Trophoblast cell (in vitro differentiated cells and primary cell): ENCODE data around the gene KRT34.

Experiments
- DNase-seq, 2 donors: peaks; one replicate each; pipeline ENCODE4 v3.0.0-alpha.2; 2016
- H2AFZ ChIP-seq: 2 replicates; pipeline ENCODE4 v1.6.1; 2013; ENCODE audit warnings: low read length, moderate library complexity, mild to moderate bottlenecking; ENCODE audit not compliant: insufficient read depth, poor library complexity
- H2AK5ac ChIP-seq: 2 replicates; pipeline ENCODE4 v1.6.1; 2013; ENCODE audit warnings: mild to moderate bottlenecking, low read length
- H2BK120ac ChIP-seq: 2 replicates; pipeline ENCODE4 v1.6.1; 2013; ENCODE audit warnings: low read length, mild to moderate bottlenecking, moderate library complexity; ENCODE audit not compliant: insufficient read depth, poor library complexity
- H2BK12ac ChIP-seq: 2 replicates; pipeline ENCODE4 v1.6.1; 2013; ENCODE audit warnings: mild to moderate bottlenecking, low read length, moderate library complexity
- H2BK5ac ChIP-seq: 2 replicates; pipeline ENCODE4 v1.6.1; 2013; ENCODE audit warnings: low read length, low read depth, moderate library complexity, mild to moderate bottlenecking; ENCODE audit not compliant: poor library complexity
- H3K14ac ChIP-seq: 2 replicates; pipeline ENCODE4 v1.6.1; 2013; ENCODE audit warnings: mild to moderate bottlenecking, low read length
- H3K18ac ChIP-seq: 2 replicates; pipeline ENCODE4 v1.6.1; 2013; ENCODE audit warnings: mild to moderate bottlenecking, low read length
- H3K23ac ChIP-seq: 2 replicates; pipeline ENCODE4 v1.6.1; 2013; ENCODE audit warnings: low read length
- H3K27ac ChIP-seq: 2 replicates; pipeline ENCODE4 v1.5.1; 2013; ENCODE audit warnings: low read depth, mild to moderate bottlenecking, inconsistent platforms, low read length, moderate library complexity
- H3K27me3 ChIP-seq: 2 replicates; pipeline ENCODE4 v1.6.1; 2013; ENCODE audit warnings: inconsistent platforms, mild to moderate bottlenecking, low read length, moderate library complexity; ENCODE audit not compliant: insufficient read depth
- H3K36me3 ChIP-seq, 2 experiments: 1 replicate in 1 of 2; 2 replicates in 1 of 2; pipeline ENCODE4 v1.6.1; 2013; ENCODE audit warnings: low read length in 2 of 2, mild to moderate bottlenecking in 2 of 2, moderate library complexity in 1 of 2; ENCODE audit not compliant: insufficient read depth in 2 of 2, control insufficient read depth in 1 of 2
- H3K4ac ChIP-seq: 2 replicates; pipeline ENCODE4 v1.6.1; 2013; ENCODE audit warnings: low read depth, mild to moderate bottlenecking, low read length, moderate library complexity
- H3K4me1 ChIP-seq, 2 experiments: 1 replicate in 1 of 2; 2 replicates in 1 of 2; pipeline ENCODE4 v1.6.1; 2013; ENCODE audit warnings: low read length in 2 of 2, mild to moderate bottlenecking in 2 of 2, moderate library complexity in 1 of 2; ENCODE audit not compliant: insufficient read depth in 2 of 2, control insufficient read depth in 1 of 2
- H3K4me2 ChIP-seq: 2 replicates; pipeline ENCODE4 v1.6.1; 2013; ENCODE audit warnings: inconsistent platforms, mild to moderate bottlenecking, low read length, moderate library complexity
- H3K4me3 ChIP-seq: 2 replicates; pipeline ENCODE4 v1.5.1; 2013; ENCODE audit warnings: mild to moderate bottlenecking, low read depth, low read length, inconsistent platforms
- H3K79me1 ChIP-seq: one replicate; pipeline ENCODE4 v1.6.1; 2013; ENCODE audit warnings: low read length
- H3K79me2 ChIP-seq: 2 replicates; pipeline ENCODE4 v1.6.1; 2013; ENCODE audit warnings: low read length, mild to moderate bottlenecking; ENCODE audit not compliant: control insufficient read depth, insufficient read depth, poor library complexity
- H3K9ac ChIP-seq: 2 replicates; pipeline ENCODE4 v1.6.1; 2013; ENCODE audit warnings: mild to moderate bottlenecking, low read length
- H3K9me3 ChIP-seq: 2 replicates; pipeline ENCODE4 v1.6.1; 2013; ENCODE audit warnings: low read depth, mild to moderate bottlenecking, control low read depth, inconsistent platforms, low read length; ENCODE audit not compliant: insufficient read depth
- H4K12ac ChIP-seq: 2 replicates; pipeline ENCODE4 v1.6.1; 2013; ENCODE audit warnings: low read depth, mild to moderate bottlenecking, low read length, moderate library complexity
- H4K8ac ChIP-seq: 2 replicates; pipeline ENCODE4 v1.6.1; 2013; ENCODE audit warnings: low read depth, mild to moderate bottlenecking, low read length, moderate library complexity
- H4K91ac ChIP-seq: one replicate; pipeline ENCODE4 v1.6.1; 2013; ENCODE audit warnings: low read depth, mild to moderate bottlenecking, low read length, moderate library complexity
- WGBS: extraction: QIAGEN DNeasy Blood & Tissue Kit; methylation state at CpG from one replicate; pipeline ENCODE4 v1.1.7; 2013; ENCODE audit warnings: missing lambda C conversion rate; ENCODE audit not compliant: insufficient read length, insufficient coverage; ENCODE audit errors: extremely low coverage; 5-methylcytosine and 5-hydroxymethylcytosine counted together

Gene KRT34

DNA sequence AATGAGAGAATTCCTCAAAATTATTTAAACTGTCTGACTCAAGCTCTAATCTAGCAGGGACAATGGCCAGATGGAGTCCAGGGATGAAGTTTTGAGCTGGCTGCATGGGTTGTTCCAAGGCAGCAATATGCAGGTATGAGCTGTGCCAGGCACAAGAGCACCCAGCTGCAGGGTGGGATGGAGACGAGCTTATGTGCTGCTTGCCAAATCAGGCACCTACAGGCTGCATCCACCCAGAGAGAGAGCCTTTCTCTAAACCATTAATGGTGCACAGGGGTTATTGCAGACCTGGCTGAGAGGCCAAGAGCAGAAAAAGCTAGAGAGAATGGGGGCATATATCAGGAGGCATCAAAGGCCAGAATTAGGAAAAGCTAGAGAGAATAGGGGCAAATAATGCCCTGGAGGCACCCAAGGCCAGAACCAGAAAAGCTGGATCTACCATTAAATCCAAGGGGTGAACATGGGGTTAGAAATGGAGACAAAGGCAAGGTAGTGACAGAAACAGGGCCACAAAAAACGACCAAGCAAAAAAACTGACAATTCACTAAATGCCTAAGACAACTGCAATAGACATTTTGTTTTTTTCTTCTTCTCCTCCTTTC is 42.4 kb downstream of the KRT34 start:
- H2BK120ac ChIP-seq, result no peak overlapping the region
- H3K23ac ChIP-seq, result no peak overlapping the region
- no peak overlapping the region for H4K12ac ChIP-seq
- H4K91ac ChIP-seq, result no peak overlapping the region
- no peak overlapping the region for H3K27ac ChIP-seq
- no peak overlapping the region for H3K4ac ChIP-seq
- H2AFZ ChIP-seq, result no peak overlapping the region
- H3K4me1 ChIP-seq, result peaks cover 3 to 5% of the 10 kb centered on the region in 2 experiments
- no peak overlapping the region for H3K14ac ChIP-seq
- peaks cover 3% of the 10 kb centered on the region for H3K9me3 ChIP-seq
- no peak overlapping the region for H3K4me2 ChIP-seq
- no peak overlapping the region for H2AK5ac ChIP-seq
- H3K4me3 ChIP-seq, result no peak overlapping the region
- H2BK5ac ChIP-seq, result no peak overlapping the region
- WGBS, result no CpG with 5 or more reads among the region's 2 CpGs
- no peaks in the 10 kb centered on the region for H3K27me3 ChIP-seq
- H3K18ac ChIP-seq, result no peak overlapping the region
- peaks cover 1% of the 10 kb centered on the region for H3K79me1 ChIP-seq
- DNase-seq, result peak; percentile 64 to 80
- H4K8ac ChIP-seq, result no peak overlapping the region
- no peaks in the 10 kb centered on the region for H3K36me3 ChIP-seq
- no peak overlapping the region for H2BK12ac ChIP-seq
- no peak overlapping the region for H3K9ac ChIP-seq
- H3K79me2 ChIP-seq, result peaks cover 2% of the 10 kb centered on the region

DNA sequence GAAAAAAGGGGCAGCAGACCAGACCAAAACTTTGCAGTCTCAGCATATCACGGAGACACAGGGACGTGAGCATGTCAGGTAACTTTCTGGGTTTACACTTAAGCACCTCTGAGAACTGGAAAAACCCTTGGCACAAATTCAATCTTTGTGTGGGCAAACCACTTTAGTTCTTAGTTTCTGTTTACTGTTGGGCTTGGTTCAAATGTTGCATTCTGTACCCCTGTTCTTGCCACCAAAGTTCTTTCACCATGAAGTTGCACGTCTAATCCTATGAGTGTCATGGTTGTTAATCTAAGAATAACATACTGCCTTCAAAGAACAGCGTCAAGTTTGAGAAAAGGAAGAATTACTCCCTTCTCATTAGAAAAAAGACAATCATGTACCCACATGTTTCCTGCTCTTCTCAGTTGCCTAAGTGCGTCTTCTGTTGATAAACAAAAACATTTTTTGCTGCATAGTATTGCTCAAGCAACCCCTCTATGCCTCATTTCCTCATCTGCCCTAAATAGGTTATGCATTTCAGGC is 43.1 kb downstream of the KRT34 start:
- Histone ChIP-seq H3K23ac (no peak overlapping the region), H3K4me2 (no peak overlapping the region), H2BK12ac (no peak overlapping the region), H4K91ac (no peak overlapping the region), H3K79me1 (peaks cover 1% of the 10 kb centered on the region), H3K27ac (no peak overlapping the region), H2BK5ac (no peak overlapping the region), H4K12ac (no peak overlapping the region), H3K9me3 (peaks cover 3% of the 10 kb centered on the region), H2AFZ (no peak overlapping the region), H3K4ac (no peak overlapping the region), H3K14ac (no peak overlapping the region), H3K27me3 (no peaks in the 10 kb centered on the region), H4K8ac (no peak overlapping the region), H3K9ac (no peak overlapping the region), H3K18ac (no peak overlapping the region), H2BK120ac (no peak overlapping the region), H3K4me1 (peaks cover 3 to 5% of the 10 kb centered on the region in 2 experiments), H2AK5ac (no peak overlapping the region), H3K36me3 (no peaks in the 10 kb centered on the region), H3K79me2 (peaks cover 2% of the 10 kb centered on the region), H3K4me3 (no peak overlapping the region)
- DNase-seq, result peak in 1 of 2 donors; percentile 78
- WGBS, result no CpG with 5 or more reads among the region's 5 CpGs

- H3K4ac ChIP-seq, result no peak overlapping the region
- no peaks in the 10 kb centered on the region for H3K9me3 ChIP-seq
- H3K36me3 ChIP-seq, result no peaks in the 10 kb centered on the region
- H4K91ac ChIP-seq, result no peak overlapping the region
- H4K12ac ChIP-seq, result no peak overlapping the region
- H3K79me1 ChIP-seq, result peaks cover 1% of the 10 kb centered on the region
- peaks cover 3 to 5% of the 10 kb centered on the region in 2 experiments for H3K4me1 ChIP-seq
- no peak overlapping the region for H3K14ac ChIP-seq
- H2BK5ac ChIP-seq, result no peak overlapping the region
- no peak overlapping the region for H3K4me3 ChIP-seq
- H3K79me2 ChIP-seq, result peaks cover 2% of the 10 kb centered on the region
- H2BK120ac ChIP-seq, result no peak overlapping the region
- no peak overlapping the region for H3K4me2 ChIP-seq
- H2BK12ac ChIP-seq, result no peak overlapping the region
- no peak overlapping the region for H3K18ac ChIP-seq
- no peak overlapping the region for H2AFZ ChIP-seq
- no peak overlapping the region for H3K9ac ChIP-seq
- H3K23ac ChIP-seq, result no peak overlapping the region
- no peaks in the 10 kb centered on the region for H3K27me3 ChIP-seq
- H4K8ac ChIP-seq, result no peak overlapping the region
- DNase-seq, result no peak
- H2AK5ac ChIP-seq, result no peak overlapping the region
- H3K27ac ChIP-seq, result no peak overlapping the region
- no CpG with 5 or more reads among the region's 1 CpG for WGBS
Observed at GRCh38 chr17:41335747-41336146, 46.4 kb downstream of the KRT34 start.

- Histone ChIP-seq H3K4me3 (no peak overlapping the region), H3K36me3 (no peaks in the 10 kb centered on the region), H3K4me1 (peaks cover 0 to 1% of the 10 kb centered on the region in 2 experiments), H4K8ac (no peak overlapping the region), H2AFZ (no peak overlapping the region), H2BK5ac (no peak overlapping the region), H3K18ac (no peak overlapping the region), H4K91ac (no peak overlapping the region), H3K14ac (no peak overlapping the region), H2BK120ac (no peak overlapping the region), H3K9ac (no peak overlapping the region), H3K27me3 (no peaks in the 10 kb centered on the region), H2AK5ac (no peak overlapping the region), H3K79me2 (no peaks in the 10 kb centered on the region), H3K27ac (no peak overlapping the region), H3K4me2 (no peak overlapping the region), H4K12ac (no peak overlapping the region), H3K23ac (no peak overlapping the region), H3K79me1 (no peaks in the 10 kb centered on the region), H3K9me3 (no peaks in the 10 kb centered on the region), H2BK12ac (no peak overlapping the region), H3K4ac (no peak overlapping the region)
- no CpG with 5 or more reads among the region's 6 CpGs for WGBS
- DNase-seq, result peak in 1 of 2 donors; percentile 34
Observed at GRCh38 chr17:41334385-41335305, 47.5 kb downstream of the KRT34 start.
